Measurements from ENCODE around the gene METTL8.

DNA sequence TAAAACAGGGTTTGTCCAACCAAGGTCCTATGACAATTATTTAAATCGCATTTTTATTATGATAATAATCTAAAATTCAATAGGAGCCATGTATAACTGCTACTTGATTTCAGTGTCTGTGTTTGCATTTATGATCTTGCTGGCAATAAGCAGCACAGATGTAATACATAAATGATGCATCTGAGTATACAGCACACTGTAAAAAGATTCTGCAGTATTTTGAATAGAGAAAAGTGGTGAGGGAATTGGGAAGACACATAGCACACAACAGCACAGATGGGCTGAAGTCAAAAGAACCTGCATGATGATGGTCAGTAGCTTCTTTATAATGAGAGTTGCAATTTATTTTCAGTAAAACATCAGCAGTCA lies 26.1 kb downstream of the METTL8 start:
- TF ChIP-seq, protein P1, sequence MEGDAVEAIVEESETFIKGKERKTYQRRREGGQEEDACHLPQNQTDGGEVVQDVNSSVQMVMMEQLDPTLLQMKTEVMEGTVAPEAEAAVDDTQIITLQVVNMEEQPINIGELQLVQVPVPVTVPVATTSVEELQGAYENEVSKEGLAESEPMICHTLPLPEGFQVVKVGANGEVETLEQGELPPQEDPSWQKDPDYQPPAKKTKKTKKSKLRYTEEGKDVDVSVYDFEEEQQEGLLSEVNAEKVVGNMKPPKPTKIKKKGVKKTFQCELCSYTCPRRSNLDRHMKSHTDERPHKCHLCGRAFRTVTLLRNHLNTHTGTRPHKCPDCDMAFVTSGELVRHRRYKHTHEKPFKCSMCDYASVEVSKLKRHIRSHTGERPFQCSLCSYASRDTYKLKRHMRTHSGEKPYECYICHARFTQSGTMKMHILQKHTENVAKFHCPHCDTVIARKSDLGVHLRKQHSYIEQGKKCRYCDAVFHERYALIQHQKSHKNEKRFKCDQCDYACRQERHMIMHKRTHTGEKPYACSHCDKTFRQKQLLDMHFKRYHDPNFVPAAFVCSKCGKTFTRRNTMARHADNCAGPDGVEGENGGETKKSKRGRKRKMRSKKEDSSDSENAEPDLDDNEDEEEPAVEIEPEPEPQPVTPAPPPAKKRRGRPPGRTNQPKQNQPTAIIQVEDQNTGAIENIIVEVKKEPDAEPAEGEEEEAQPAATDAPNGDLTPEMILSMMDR (IDR thresholded peaks at IDR 0.05): no peak
- no peak for TF ChIP-seq ZFX (IDR thresholded peaks at IDR 0.05; ENCODE audit: borderline replicate concordance)

All from 22Rv1 (cell line).